ENCODE results near the gene IL1RAPL1.

Gene IL1RAPL1

DNA sequence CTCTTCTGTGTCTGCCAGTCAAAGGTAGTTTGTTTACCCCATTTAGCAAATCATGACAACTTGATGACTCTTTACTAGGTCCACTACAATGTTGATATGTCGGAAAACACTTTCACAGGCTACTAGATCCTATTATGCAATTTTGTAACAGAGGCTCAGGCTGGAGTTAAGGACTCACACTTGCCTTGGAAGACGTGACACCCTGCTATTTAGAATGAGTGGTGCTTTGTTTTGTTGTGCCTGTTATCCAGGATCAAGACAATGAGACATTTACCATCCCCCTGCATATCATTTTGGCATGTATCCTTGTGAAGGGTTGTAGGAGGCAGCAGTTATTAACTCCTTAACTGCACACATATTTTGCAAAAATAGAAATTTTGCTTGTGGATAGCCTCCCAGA is 263.7 kb downstream of the IL1RAPL1 start:
- no peak overlapping the region for H3K4me3 ChIP-seq (ENCODE audit: low read depth, low read length)
- no peaks in the 10 kb centered on the region for H3K36me3 ChIP-seq
- no peaks in the 10 kb centered on the region for H3K4me1 ChIP-seq
- H3K9me3 ChIP-seq, result no peaks in the 10 kb centered on the region
- TF ChIP-seq, protein P1, sequence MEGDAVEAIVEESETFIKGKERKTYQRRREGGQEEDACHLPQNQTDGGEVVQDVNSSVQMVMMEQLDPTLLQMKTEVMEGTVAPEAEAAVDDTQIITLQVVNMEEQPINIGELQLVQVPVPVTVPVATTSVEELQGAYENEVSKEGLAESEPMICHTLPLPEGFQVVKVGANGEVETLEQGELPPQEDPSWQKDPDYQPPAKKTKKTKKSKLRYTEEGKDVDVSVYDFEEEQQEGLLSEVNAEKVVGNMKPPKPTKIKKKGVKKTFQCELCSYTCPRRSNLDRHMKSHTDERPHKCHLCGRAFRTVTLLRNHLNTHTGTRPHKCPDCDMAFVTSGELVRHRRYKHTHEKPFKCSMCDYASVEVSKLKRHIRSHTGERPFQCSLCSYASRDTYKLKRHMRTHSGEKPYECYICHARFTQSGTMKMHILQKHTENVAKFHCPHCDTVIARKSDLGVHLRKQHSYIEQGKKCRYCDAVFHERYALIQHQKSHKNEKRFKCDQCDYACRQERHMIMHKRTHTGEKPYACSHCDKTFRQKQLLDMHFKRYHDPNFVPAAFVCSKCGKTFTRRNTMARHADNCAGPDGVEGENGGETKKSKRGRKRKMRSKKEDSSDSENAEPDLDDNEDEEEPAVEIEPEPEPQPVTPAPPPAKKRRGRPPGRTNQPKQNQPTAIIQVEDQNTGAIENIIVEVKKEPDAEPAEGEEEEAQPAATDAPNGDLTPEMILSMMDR (IDR thresholded peaks at IDR 0.05; ENCODE audit: low read depth, low read length), result no peak
- no peak for DNase-seq
- no peaks in the 10 kb centered on the region for H3K27me3 ChIP-seq

DNA sequence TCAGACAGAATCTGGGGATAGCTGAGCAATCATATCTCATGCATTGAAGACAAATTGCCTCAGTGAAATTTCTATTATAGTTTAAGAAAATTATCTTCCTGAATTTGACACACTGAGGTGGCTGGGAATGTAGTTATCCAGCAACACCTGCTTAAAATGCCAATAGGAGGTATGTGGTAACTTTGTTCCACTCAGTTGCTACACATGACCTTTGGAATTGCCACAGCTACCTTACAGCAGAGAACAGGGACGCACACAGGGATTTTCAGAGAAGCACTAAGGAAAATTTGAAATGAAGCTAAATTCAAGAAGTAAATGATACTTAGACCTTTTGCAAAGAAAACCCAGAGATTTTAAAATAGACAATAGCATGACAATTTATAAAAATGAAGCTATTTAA is 264.6 kb downstream of the IL1RAPL1 start:
- H3K4me1 ChIP-seq, result no peaks in the 10 kb centered on the region
- DNase-seq, result no peak
- no peaks in the 10 kb centered on the region for H3K27me3 ChIP-seq
- no peak overlapping the region for H3K4me3 ChIP-seq (ENCODE audit: low read depth, low read length)
- TF ChIP-seq, protein P1 (IDR thresholded peaks at IDR 0.05; ENCODE audit: low read depth, low read length), result no peak
- no peaks in the 10 kb centered on the region for H3K9me3 ChIP-seq
- no peaks in the 10 kb centered on the region for H3K36me3 ChIP-seq

DNA sequence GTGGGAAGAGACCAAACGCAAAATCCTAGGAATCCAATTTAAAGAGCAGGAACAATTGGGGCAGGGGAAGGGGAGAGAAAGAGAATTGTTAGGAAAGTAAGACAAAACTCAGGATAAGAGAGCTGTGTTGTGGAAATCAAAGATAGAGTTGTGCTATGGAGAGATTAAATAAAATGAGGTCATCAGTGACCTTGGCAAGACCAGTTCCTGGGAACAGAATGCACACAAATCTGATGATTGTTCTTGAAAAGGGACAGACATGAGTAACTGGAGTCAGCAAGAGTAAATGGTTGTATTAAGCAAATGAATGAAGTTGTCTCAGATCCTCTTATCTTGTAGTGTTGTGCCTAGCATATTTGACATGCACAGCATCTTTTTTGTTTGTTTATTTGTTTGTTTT is 267.4 kb downstream of the IL1RAPL1 start:
- Histone ChIP-seq H3K4me1 (no peaks in the 10 kb centered on the region), H3K9me3 (no peaks in the 10 kb centered on the region), H3K4me3 (ENCODE audit: low read depth, low read length) (no peak overlapping the region), H3K36me3 (no peaks in the 10 kb centered on the region), H3K27me3 (no peaks in the 10 kb centered on the region)
- DNase-seq, result no peak
- TF ChIP-seq, protein P1 (IDR thresholded peaks at IDR 0.05; ENCODE audit: low read depth, low read length), result no peak

DNA sequence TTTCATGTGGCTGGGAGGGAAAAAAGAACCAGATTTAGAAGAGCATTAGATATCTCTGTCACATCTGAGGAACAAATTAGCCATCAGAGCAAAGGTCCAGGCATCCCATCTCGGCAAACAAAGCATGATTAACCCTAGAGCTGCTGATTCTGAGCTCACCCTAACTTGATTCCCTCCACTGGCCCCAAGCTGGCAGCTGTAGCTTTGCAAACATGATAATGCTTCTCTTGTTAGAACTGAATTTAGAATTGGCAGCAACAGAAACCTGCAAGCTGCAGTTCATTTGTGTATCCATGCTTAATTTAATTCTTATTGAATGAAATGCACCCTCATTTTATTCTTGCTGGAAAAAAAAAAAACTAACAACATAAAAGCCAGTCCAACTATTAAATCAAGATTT is 289.2 kb downstream of the IL1RAPL1 start:
- TF ChIP-seq, protein P1 (IDR thresholded peaks at IDR 0.05; ENCODE audit: low read depth, low read length), result no peak
- Histone ChIP-seq H3K4me1 (no peaks in the 10 kb centered on the region), H3K36me3 (no peaks in the 10 kb centered on the region), H3K27me3 (no peaks in the 10 kb centered on the region), H3K9me3 (no peaks in the 10 kb centered on the region), H3K4me3 (ENCODE audit: low read depth, low read length) (no peak overlapping the region)
- no peak for DNase-seq

DNA sequence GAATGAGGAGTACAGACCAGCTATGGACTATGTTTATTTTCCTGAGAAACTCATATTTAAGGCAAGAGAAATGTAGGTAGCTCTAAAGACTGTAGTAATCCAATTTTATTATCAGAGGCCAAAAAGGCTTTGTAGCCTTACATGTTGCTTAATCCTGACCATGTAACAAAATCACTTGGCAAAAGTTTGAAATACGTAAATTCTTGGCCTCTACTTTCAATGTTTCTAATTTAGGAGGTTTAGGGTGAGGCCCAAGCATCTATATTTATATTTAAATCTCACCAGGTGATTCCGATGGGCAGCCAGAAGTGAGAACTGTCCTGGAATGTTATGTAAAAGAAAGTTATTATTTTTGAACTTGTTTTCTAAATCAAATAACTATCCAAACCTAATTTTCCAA is 289.7 kb downstream of the IL1RAPL1 start:
- H3K27me3 ChIP-seq, result no peaks in the 10 kb centered on the region
- DNase-seq, result no peak
- no peak overlapping the region for H3K4me3 ChIP-seq (ENCODE audit: low read depth, low read length)
- no peaks in the 10 kb centered on the region for H3K4me1 ChIP-seq
- no peaks in the 10 kb centered on the region for H3K9me3 ChIP-seq
- TF ChIP-seq, protein P1 (IDR thresholded peaks at IDR 0.05; ENCODE audit: low read depth, low read length), result no peak
- no peaks in the 10 kb centered on the region for H3K36me3 ChIP-seq

DNA sequence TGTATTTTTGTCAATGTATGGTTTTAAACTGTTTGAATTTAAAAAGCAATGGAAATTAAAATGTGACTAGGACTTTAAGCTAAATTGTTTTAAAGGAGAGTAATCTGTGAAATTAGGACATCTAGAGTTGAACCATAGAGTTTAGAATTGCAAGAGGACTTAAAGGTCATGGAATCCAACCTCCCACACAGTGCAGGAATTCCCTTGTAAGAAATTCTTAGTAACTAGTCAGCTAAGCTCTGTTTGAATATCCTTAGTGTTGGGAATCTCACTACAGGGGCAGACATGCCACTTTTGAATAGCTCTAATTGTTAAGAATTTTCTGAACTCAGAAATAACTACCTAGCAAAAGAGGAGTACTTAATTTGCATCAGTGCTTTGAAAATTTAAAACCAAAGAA is 292.9 kb downstream of the IL1RAPL1 start:
- Histone ChIP-seq H3K4me1 (no peaks in the 10 kb centered on the region), H3K36me3 (no peaks in the 10 kb centered on the region), H3K27me3 (no peaks in the 10 kb centered on the region), H3K4me3 (ENCODE audit: low read depth, low read length) (no peak overlapping the region), H3K9me3 (no peaks in the 10 kb centered on the region)
- TF ChIP-seq, protein P1 (IDR thresholded peaks at IDR 0.05; ENCODE audit: low read depth, low read length), result no peak
- no peak for DNase-seq
